SK-N-SH treated with all-trans-retinoic acid at 6 μM for 48 hours (cell line): ENCODE results near the gene VAPA.

ENCODE experiments used
- ARNTL ChIP-seq: fragments of 450-650 bp; formaldehyde crosslinking; IDR thresholded peaks from 2 replicates; pipeline ENCODE4 v1.5.0; 2020; ENCODE audit warnings: low read depth, mild to moderate bottlenecking, moderate library complexity, borderline replicate concordance
- BACH2 ChIP-seq: fragments of 250-450 bp; sonication (Bioruptor Pico); IDR thresholded peaks from 2 replicates; pipeline ENCODE4 v1.9.0; 2021; ENCODE audit warnings: mild to moderate bottlenecking, borderline replicate concordance
- CSDC2 ChIP-seq: fragments of 250-450 bp; sonication (Bioruptor Pico); IDR thresholded peaks from 2 replicates; pipeline ENCODE4 v1.5.0; 2020; ENCODE audit warnings: mild to moderate bottlenecking, moderate library complexity
- ESRRG ChIP-seq: fragments of 250-450 bp; sonication (Bioruptor Pico); IDR thresholded peaks from 2 replicates; pipeline ENCODE4 v1.6.1; 2021; ENCODE audit warnings: mild to moderate bottlenecking
- ISL1 ChIP-seq: fragments of 250-450 bp; sonication (Bioruptor Pico); IDR thresholded peaks from 2 replicates; pipeline ENCODE4 v2.1.2; 2022; ENCODE audit warnings: mild to moderate bottlenecking, moderate library complexity
- OSR1 ChIP-seq: fragments of 250-450 bp; sonication (Bioruptor Pico); IDR thresholded peaks from 2 replicates; pipeline ENCODE4 v1.8.0; 2022; ENCODE audit warnings: moderate library complexity, mild to moderate bottlenecking, inconsistent platforms
- PPARA ChIP-seq: fragments of 250-450 bp; sonication (Bioruptor Pico); IDR thresholded peaks from 2 replicates; pipeline ENCODE4 v1.5.0; 2020; ENCODE audit warnings: mild to moderate bottlenecking, borderline replicate concordance
- RARB ChIP-seq: fragments of 250-450 bp; sonication (Bioruptor Pico); IDR thresholded peaks from 2 replicates; pipeline ENCODE4 v1.8.0; 2021; ENCODE audit warnings: mild to moderate bottlenecking, moderate library complexity
- TOX ChIP-seq: fragments of 250-450 bp; sonication (Bioruptor Pico); IDR thresholded peaks from 2 replicates; pipeline ENCODE4 v1.8.0; 2021; ENCODE audit warnings: mild to moderate bottlenecking, moderate library complexity, borderline replicate concordance
- ZFP3 ChIP-seq: fragments of 250-450 bp; sonication (Bioruptor Pico); IDR thresholded peaks from 2 replicates; pipeline ENCODE4 v1.5.0; 2020; ENCODE audit warnings: mild to moderate bottlenecking, moderate library complexity
- ZNF565 ChIP-seq: fragments of 450-650 bp; formaldehyde crosslinking; conservative IDR thresholded peaks from 2 replicates; pipeline ENCODE4 v1.5.0; 2020; ENCODE audit warnings: low read depth, mild to moderate bottlenecking, moderate library complexity
- ZNF8 ChIP-seq: fragments of 450-650 bp; formaldehyde crosslinking; IDR thresholded peaks from 2 replicates; pipeline ENCODE4 v1.5.0; 2020; ENCODE audit warnings: mild to moderate bottlenecking, moderate library complexity
- TF ChIP-seq, protein P1 (sequence below): fragments of 250-450 bp; sonication (Bioruptor Pico); IDR thresholded peaks from 2 replicates; pipeline ENCODE4 v1.5.1; 2021; ENCODE audit warnings: mild to moderate bottlenecking, moderate library complexity
- TF ChIP-seq, protein P2 (sequence below): fragments of 250-450 bp; sonication (Bioruptor Pico); IDR thresholded peaks from 2 replicates; pipeline ENCODE4 v1.5.0; 2020; ENCODE audit warnings: mild to moderate bottlenecking, moderate library complexity

GRCh38 chr18:9900699-9901098 lies 13.1 kb upstream of the VAPA start:
- no peak for TF ChIP-seq BACH2
- TF ChIP-seq RARB: no peak
- TF ChIP-seq, protein P1, sequence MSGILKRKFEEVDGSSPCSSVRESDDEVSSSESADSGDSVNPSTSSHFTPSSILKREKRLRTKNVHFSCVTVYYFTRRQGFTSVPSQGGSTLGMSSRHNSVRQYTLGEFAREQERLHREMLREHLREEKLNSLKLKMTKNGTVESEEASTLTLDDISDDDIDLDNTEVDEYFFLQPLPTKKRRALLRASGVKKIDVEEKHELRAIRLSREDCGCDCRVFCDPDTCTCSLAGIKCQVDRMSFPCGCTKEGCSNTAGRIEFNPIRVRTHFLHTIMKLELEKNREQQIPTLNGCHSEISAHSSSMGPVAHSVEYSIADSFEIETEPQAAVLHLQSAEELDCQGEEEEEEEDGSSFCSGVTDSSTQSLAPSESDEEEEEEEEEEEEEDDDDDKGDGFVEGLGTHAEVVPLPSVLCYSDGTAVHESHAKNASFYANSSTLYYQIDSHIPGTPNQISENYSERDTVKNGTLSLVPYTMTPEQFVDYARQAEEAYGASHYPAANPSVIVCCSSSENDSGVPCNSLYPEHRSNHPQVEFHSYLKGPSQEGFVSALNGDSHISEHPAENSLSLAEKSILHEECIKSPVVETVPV (CRISPR knock-in tag): no peak
- no peak for TF ChIP-seq PPARA (CRISPR knock-in tag)
- TF ChIP-seq TOX: no peak
- no peak for TF ChIP-seq OSR1 (CRISPR knock-in tag)
- TF ChIP-seq ISL1 (CRISPR knock-in tag): no peak
- no peak for TF ChIP-seq ESRRG
- no peak for TF ChIP-seq CSDC2
- no peak for TF ChIP-seq ARNTL (CRISPR knock-in tag)
- TF ChIP-seq ZNF565 (CRISPR knock-in tag): no peak
- TF ChIP-seq, protein P2, sequence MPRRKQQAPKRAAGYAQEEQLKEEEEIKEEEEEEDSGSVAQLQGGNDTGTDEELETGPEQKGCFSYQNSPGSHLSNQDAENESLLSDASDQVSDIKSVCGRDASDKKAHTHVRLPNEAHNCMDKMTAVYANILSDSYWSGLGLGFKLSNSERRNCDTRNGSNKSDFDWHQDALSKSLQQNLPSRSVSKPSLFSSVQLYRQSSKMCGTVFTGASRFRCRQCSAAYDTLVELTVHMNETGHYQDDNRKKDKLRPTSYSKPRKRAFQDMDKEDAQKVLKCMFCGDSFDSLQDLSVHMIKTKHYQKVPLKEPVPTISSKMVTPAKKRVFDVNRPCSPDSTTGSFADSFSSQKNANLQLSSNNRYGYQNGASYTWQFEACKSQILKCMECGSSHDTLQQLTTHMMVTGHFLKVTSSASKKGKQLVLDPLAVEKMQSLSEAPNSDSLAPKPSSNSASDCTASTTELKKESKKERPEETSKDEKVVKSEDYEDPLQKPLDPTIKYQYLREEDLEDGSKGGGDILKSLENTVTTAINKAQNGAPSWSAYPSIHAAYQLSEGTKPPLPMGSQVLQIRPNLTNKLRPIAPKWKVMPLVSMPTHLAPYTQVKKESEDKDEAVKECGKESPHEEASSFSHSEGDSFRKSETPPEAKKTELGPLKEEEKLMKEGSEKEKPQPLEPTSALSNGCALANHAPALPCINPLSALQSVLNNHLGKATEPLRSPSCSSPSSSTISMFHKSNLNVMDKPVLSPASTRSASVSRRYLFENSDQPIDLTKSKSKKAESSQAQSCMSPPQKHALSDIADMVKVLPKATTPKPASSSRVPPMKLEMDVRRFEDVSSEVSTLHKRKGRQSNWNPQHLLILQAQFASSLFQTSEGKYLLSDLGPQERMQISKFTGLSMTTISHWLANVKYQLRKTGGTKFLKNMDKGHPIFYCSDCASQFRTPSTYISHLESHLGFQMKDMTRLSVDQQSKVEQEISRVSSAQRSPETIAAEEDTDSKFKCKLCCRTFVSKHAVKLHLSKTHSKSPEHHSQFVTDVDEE (CRISPR knock-in tag): no peak
- TF ChIP-seq ZFP3 (CRISPR knock-in tag): no peak
- no peak for TF ChIP-seq ZNF8 (CRISPR knock-in tag)
